ENCODE data around the gene CMSS1.

DNA sequence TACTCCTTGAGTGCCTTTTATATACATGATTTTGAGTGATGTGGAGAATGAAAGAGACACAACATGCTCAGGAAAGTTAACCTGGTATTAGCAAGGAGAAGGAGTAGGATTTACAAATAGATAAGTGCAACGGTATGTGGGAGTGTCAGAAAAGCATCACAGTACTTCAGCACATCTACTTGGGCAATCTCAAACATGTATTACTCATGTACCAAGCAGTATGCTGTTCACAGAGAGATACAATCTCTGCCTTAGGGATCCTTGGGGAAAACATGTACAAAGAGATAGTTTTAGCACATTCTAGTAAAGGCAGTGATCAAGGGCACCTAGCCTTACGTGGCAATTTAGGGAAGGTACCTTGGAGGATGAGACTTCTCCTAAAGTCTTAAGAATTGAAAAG lies 150.1 kb downstream of the CMSS1 start:
- TF ChIP-seq, protein P1, sequence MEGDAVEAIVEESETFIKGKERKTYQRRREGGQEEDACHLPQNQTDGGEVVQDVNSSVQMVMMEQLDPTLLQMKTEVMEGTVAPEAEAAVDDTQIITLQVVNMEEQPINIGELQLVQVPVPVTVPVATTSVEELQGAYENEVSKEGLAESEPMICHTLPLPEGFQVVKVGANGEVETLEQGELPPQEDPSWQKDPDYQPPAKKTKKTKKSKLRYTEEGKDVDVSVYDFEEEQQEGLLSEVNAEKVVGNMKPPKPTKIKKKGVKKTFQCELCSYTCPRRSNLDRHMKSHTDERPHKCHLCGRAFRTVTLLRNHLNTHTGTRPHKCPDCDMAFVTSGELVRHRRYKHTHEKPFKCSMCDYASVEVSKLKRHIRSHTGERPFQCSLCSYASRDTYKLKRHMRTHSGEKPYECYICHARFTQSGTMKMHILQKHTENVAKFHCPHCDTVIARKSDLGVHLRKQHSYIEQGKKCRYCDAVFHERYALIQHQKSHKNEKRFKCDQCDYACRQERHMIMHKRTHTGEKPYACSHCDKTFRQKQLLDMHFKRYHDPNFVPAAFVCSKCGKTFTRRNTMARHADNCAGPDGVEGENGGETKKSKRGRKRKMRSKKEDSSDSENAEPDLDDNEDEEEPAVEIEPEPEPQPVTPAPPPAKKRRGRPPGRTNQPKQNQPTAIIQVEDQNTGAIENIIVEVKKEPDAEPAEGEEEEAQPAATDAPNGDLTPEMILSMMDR (IDR thresholded peaks at IDR 0.05 in 4 of 5, conservative IDR thresholded peaks at IDR 0.05 in 1 of 5): no peak
- TF ChIP-seq POLR2A (IDR thresholded peaks at IDR 0.05): no peak
